Limb (tissue), 2 donors: Measurements from ENCODE around the gene COX20.
A peak's percentile ranks its signal among the peaks of the same experiment; 100 is the strongest.

ENCODE experiments used
- DNase-seq, 2 donors: peaks; one replicate each; pipeline ENCODE4 v3.0.0-alpha.2; 2016; ENCODE audit errors: extremely low spot score in 2 of 2

Gene COX20

DNA sequence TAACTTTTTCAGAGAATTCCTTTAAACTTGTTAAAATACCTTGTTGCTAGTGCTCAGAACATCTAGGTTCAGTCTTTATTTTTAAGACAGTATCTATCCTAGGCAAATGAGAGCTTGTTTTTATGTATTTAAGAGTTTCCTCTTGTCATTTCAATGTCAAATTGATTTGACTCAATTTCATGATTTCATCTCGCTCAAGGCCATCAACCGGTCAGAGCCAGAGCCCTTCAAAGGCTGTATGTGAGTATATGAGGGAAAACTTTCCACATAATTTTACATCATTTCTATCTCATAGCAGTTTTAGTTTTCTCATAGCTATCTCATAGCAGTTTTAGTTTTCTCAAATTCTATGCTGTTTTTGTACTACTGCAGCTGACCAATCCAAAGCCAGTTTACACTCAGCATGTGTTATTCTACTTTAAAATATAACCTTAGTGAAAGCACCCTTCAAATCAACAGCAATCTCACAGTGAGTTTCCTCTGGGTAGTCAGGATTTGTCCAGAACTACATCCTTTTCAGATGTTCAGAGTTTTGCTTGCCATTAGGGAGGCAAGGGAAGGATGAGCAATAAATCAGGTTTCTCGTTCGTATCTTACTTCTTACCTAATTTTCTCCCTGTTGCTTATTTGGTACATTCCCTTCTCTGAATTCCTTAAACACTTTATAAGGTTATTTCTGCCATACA is 16.2 kb downstream of the COX20 start:
- DNase-seq: no peak

GRCh38 chr1:244852694-244853093 is 17.2 kb downstream of the COX20 start:
- DNase-seq: no peak

GRCh38 chr1:244854166-244854565 is 18.7 kb downstream of the COX20 start:
- no peak for DNase-seq

GRCh38 chr1:244854865-244855578 is 19.6 kb downstream of the COX20 start:
- DNase-seq: no peak

DNA sequence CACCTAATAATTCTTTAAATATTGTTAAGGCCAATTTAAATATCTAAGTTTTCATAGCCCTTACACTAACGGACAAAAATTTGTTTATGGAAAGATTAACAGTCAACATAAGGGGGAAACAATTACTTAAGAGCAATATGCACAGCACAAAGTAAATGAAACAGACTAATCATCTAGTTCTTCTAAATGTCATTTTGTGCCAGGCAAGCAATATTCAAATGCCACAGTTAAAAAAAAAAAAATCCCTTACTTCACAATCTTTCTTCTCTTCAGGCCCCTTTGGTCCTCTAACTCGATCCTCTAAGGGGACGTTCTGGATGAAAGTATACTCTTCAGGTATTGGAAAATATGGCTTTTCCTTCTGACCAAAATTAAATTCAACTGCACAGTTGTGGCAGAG is 22.3 kb downstream of the COX20 start:
- no peak for DNase-seq

DNA sequence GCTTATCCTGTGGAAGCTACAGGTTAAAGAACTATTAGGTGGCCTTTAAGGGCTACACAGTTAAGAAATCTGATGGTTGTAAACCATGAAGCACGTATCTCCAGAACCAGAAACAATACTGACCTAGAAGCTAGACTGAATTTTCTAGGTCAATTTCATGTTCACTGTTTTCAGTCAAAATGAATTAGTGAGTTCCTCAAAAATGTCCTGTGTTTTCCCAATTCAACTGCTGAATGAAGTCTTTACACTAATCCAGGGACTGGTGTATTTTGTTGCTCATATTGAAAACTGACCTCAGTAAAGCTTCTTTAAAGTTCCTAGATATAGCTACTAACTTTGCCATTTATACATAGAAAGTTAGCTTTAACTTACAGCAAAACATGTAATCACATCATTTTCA is 22.9 kb downstream of the COX20 start:
- no peak for DNase-seq

- DNase-seq: no peak
These were observed 24.6 kb downstream of the COX20 start for GRCh38 chr1:244860078-244860477.

GRCh38 chr1:244860914-244861610 is 25.6 kb downstream of the COX20 start:
- no peak for DNase-seq

DNA sequence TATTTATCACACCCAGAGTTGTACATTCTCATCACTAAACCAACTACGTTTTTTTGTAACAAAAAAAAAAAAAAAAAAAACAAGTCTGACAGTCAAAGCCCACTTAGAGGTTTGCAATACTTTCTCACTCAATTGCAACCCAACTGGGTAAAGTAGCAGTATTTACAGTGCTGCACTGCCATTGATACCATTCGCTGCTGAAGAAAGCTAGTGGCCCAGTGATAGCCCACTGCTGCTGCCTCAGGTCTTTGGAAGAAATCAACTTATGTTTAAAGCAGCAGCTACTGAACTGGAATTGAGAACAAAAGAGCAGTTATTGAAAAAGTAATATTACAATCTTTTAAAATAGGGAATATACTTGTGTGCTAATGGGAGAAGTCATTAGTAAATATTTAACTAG is 26.2 kb downstream of the COX20 start:
- DNase-seq: no peak

GRCh38 chr1:244862354-244862698 is 26.9 kb downstream of the COX20 start:
- DNase-seq: no peak

DNA sequence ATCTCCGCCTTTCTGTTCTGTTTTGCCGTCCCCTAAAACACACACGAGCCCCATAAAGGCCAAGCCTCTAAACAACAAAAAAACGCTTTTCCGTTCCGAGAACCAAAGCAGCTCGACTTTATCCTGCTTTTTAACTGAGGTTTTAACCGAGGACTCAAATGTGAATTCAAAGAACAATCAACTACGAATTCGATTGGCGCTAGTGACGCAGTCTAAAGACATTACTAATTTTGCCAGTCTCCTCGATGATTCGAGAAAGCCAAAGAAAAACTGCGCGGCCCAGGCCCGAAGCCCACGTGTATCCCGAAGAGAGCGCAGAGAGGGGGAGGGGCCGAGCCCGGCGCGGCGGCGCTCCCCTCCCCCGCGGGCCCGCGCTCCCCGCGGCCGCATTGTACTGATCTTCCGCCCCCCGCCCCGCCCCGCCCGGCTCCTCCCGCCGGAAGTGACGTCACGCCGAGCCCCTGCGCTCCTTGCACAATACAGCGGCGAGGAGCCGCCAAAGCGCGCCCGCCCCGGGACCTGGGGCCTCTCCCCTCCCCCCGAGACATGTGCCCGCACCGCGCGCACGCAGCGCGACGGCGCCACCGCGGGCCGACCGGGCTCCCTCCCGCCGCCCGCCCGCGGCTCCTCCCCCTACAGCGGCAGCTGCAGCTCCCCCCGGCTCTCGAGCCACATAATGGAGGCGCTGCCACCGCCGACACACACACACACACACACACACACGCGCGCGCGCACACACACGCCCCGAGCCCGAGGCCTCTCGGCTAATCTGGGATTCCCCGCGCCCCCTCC is 27.4 kb downstream of the COX20 start:
- peak; percentile 88 to 98 for DNase-seq

DNA sequence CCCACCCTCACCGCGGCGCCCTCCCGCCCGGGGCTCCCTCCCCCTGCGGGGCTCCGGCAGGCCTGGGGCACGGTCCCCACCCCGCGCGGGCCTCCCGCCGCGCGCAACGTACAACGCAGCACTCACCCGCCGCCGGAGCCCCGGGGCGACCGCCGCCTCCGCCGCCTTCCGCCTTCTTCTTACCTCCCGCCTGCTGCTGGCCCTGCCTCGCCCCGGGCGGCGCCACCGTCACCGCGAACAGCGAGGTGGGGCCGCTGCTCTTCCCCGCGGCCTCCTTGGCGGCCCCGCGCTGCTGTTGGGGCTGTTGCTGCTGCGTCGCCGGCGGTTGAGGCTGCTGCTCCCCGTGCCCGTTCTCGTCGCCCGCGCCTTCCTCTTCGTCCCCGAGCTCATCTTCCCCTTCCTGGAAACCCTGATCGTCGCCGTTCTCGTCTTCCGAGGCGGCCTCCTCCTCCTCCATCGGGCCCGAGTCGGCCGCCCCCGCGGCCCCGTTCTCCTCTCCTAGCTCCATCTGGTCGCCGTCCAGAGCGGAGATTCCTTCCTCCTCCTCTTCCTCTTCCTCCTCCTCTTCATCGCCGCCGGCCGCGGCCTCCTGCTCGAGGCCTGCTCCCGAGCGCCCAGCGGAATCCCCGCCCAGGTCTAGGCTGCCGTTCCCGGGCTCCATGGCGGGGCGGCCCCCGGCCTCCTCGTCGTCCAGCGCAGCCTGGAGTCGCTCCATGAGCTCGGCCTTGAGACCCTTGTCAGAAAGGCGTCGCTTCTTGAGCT is 28.2 kb downstream of the COX20 start:
- no peak for DNase-seq

DNA sequence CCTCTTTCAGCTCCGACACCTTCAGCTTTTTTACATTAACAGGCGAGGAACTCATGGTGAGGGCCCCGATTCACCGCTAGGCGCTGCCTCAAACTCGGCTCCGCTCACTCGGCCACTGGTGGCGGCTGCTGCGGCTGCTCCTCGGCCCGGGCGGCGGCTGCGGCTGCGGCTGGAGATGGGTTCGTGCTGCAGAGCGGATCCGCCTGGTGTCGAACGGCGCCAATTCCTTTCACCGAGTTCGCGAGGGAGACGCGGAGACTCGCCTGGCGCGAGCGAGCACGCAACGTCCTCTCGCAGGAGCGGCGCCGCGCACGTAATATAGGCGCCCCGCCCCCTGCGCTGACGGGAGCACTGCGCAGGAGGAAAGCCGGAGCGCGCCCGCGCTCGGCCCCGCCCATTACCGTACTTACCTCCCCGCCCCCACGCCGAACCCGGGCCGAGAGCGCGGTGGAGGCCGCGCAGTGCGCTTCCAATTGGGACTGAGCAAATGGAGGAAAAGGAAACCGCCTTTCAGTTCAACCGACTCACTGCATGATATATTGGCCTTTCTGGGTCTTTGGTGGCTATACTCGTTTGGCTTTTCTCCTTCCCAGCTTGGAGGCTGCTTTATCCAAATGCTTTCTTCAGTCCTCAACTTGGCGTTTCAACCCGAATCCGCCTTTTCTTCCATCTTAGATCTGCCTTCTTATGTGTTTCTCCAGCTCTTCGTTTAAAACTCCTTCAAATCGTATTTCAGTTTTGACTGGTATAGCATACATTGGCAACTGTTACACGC is 29.0 kb downstream of the COX20 start, which contains the start of gene HNRNPU:
HNRNPU (minus strand) TSS at position 291 of the 775 bp plus-strand sequence; CDS start at position 55, 236 bp downstream.
- peak; percentile 97 to 99 for DNase-seq

DNA sequence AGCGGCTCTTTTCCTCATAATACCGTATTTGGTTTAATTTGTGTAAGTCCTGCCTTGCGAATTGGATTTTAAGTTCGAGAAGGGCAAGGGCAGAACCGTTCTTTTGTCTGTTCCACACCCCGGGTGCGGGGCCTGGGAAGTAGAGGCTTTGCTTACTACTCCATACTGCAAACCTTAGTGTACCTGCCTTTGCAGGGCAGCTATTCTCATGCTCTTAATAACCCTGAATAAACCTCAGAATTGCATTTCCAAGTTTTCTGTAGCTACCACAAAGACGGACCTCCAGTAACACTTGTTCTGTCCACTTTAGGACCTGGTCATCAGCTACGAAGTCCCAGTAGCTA is 29.5 kb downstream of the COX20 start:
- peak in 1 of 2 donors; percentile 75 for DNase-seq

- no peak for DNase-seq
These were observed 30.4 kb downstream of the COX20 start for GRCh38 chr1:244865820-244866219.

GRCh38 chr1:244866355-244866754 is 30.9 kb downstream of the COX20 start:
- DNase-seq: no peak

GRCh38 chr1:244868484-244869363 is 33.3 kb downstream of the COX20 start:
- DNase-seq: no peak

DNA sequence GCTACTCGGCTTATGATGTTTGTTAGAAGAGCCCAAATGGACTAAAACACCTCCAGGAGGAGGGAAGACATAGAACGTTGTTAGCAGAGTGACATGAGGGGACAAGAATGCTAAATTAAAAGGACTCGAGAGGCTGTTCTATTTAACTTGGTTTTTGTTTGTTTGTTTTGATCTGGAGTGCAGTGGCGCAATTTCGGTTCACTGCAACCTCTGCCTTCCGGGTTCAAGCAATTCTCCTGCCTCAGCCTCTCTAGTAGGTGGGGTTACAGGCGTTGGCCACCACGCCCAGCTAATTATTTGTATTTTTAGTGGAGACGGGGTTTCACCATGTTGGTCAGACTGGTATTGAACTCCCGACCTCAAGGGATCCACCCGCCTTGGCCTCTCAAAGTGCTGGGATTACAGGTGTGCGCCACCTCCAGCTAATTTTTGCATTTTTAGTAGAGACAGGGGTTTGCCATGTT is 33.9 kb downstream of the COX20 start:
- no peak for DNase-seq

DNA sequence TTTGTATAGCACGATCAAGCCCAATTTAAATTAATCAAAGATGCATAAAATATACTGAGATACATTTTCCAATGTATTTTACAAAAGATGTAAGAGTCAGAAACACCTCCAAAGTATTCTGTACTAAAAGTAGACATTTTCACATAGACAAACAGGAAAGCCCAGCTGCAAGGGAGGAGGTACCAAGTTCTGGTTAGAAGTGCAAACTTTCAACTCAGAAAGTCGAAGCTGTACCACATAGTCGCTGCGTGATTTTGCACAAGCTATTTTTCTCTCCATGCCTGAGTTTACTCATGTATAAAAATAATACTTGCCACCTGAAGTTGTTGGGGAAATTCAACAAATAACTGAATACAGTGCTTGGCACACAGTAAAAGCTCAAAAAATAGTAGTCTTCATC is 34.5 kb downstream of the COX20 start:
- no peak for DNase-seq
